Measurements from ENCODE around the gene SNTG2.

DNA sequence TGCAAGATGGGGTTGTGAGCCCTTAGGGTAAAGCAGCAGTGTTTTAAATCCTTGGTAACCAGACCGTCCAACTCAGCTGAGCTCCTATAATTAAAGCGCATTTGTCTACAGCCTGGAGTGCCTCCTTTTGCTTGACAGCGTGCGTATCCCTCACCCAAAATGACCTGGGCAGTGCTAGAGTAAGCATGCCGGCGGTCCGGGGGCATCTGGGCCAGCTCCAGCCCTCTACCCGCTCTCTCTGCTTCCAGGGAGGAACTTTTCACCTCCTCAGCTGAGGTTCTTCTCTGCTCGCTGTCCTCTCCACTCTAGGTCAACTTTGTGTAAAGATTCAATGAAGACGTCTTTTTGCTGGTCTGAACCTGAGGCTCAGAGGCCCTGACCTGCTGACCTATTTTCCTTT is 360.2 kb downstream of the SNTG2 start:
- TF ChIP-seq, protein P1, sequence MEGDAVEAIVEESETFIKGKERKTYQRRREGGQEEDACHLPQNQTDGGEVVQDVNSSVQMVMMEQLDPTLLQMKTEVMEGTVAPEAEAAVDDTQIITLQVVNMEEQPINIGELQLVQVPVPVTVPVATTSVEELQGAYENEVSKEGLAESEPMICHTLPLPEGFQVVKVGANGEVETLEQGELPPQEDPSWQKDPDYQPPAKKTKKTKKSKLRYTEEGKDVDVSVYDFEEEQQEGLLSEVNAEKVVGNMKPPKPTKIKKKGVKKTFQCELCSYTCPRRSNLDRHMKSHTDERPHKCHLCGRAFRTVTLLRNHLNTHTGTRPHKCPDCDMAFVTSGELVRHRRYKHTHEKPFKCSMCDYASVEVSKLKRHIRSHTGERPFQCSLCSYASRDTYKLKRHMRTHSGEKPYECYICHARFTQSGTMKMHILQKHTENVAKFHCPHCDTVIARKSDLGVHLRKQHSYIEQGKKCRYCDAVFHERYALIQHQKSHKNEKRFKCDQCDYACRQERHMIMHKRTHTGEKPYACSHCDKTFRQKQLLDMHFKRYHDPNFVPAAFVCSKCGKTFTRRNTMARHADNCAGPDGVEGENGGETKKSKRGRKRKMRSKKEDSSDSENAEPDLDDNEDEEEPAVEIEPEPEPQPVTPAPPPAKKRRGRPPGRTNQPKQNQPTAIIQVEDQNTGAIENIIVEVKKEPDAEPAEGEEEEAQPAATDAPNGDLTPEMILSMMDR (IDR thresholded peaks at IDR 0.05; ENCODE audit: insufficient read depth, low read depth, low read length), result no peak
- no peak for TF ChIP-seq EZH2 (IDR thresholded peaks at IDR 0.05; ENCODE audit: insufficient read depth, low read length)
